NT2/D1 (cell line): Measurements from ENCODE around the gene MAD1L1.

Experiments used
- SUZ12 ChIP-seq: IDR thresholded peaks from 2 replicates; pipeline ENCODE4 v1.6.1; 2011; ENCODE audit not compliant: insufficient read length, insufficient read depth; ENCODE audit errors: extremely low read depth
- YY1 ChIP-seq: IDR thresholded peaks from 2 replicates; pipeline ENCODE4 v1.6.1; 2011; ENCODE audit not compliant: insufficient read length, insufficient read depth

DNA sequence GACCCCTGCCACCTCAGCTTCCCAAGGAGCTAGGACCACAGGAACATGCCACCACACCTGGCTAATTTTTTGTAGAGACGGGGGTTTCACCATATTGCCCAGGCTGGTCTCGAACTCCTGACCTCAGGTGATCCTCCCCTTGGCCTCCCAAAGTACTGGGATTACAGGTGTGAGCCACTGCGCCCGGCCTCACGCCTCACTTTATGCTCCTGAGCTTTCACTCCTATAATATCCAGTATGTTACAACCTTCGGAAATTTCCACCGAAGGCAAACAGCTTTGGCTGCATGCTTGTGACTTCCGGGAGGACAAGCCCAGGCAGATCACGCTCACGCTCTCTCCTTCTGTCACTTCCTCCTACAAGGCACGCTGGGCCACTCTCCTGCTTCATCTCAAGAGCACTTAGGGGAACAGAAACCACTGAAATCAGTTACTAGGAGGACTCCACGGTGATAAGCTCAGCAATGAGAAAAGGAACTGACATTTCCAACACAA, 4.4 kb upstream of the MAD1L1 start:
- TF ChIP-seq YY1 (no peak), SUZ12 (no peak)
